Panc1 (cell line): Measurements from ENCODE around the gene HMSD. TPM values are rescaled to one million over a fixed set of nuclear protein-coding genes. Genes with fewer than 3 reads are reported as not detected.

Experiments used
- ATAC-seq: fragments of 200-7000 bp; cut with Tn5 transposase; 2 replicates; pipeline ENCODE4 v1.9.1; 2020; ENCODE audit warnings: mild to moderate bottlenecking, moderate library complexity
- BruUV-seq: library from RNA; stranded (reverse); fragments of 400-500 nt; replicated peaks from 2 replicates; lab custom pipeline; 2021; lab: Mats Ljungman, UMichigan
- CTCF ChIA-PET: fragments of 300-600 bp; sonication (Branson Sonifier 250); formaldehyde crosslinking; loops from one replicate; lab custom pipeline; 2022; ENCODE audit warnings: antibody characterized with exemption; lab: Charles Lee
- POLR2A ChIA-PET: fragments of 300-600 bp; sonication (Branson Sonifier 250); formaldehyde crosslinking; loops from one replicate; lab custom pipeline; 2022; ENCODE audit warnings: antibody characterized with exemption; lab: Charles Lee
- DNase-seq: peaks from one replicate; pipeline ENCODE4 v3.0.0-alpha.2; 2010; ENCODE audit warnings: low read depth, low spot score
- H3K27ac ChIP-seq: 2 replicates; pipeline ENCODE4 v1.5.1; 2011; ENCODE audit warnings: mild to moderate bottlenecking, low read length, inconsistent platforms
- H3K27me3 ChIP-seq: fragments of 200-500 bp; sonication (Bioruptor generic); 2 replicates; pipeline ENCODE4 v1.6.0; 2014; ENCODE audit warnings: low read length, inconsistent platforms; ENCODE audit not compliant: control insufficient read depth, insufficient read depth
- H3K36me3 ChIP-seq: fragments of 200-500 bp; sonication (Bioruptor generic); 2 replicates; pipeline ENCODE4 v1.5.1; 2014; ENCODE audit warnings: inconsistent platforms, mild to moderate bottlenecking, low read length, moderate library complexity; ENCODE audit not compliant: control insufficient read depth, insufficient read depth
- H3K4me1 ChIP-seq: 2 replicates; pipeline ENCODE4 v1.5.1; 2011; ENCODE audit warnings: inconsistent platforms, mild to moderate bottlenecking, low read length, moderate library complexity; ENCODE audit not compliant: control insufficient read depth, insufficient read depth
- H3K4me3 ChIP-seq, 2 experiments: 2 replicates each; pipeline ENCODE4 v1.5.1; 2011 to 2012; ENCODE audit warnings: low read depth in 2 of 2, low read length in 2 of 2, mild to moderate bottlenecking in 2 of 2, inconsistent platforms in 1 of 2, moderate library complexity in 1 of 2
- H3K9me3 ChIP-seq: fragments of 200-500 bp; sonication (Bioruptor generic); 2 replicates; pipeline ENCODE4 v1.5.1; 2014; ENCODE audit warnings: low read depth, mild to moderate bottlenecking, inconsistent platforms, low read length, moderate library complexity; ENCODE audit not compliant: control insufficient read depth, insufficient read depth
- POLR2AphosphoS5 ChIP-seq: IDR thresholded peaks from 2 replicates; pipeline ENCODE4 v1.6.1; 2012; ENCODE audit warnings: mild to moderate bottlenecking, low read depth, low read length, moderate library complexity
- SIN3A ChIP-seq: IDR thresholded peaks from 2 replicates; pipeline ENCODE4 v1.6.1; 2012; ENCODE audit warnings: low read depth, mild to moderate bottlenecking, low read length, moderate library complexity, borderline replicate concordance; ENCODE audit not compliant: insufficient read depth
- TCF7L2 ChIP-seq: IDR thresholded peaks from 2 replicates; pipeline ENCODE4 v1.6.1; 2011; ENCODE audit warnings: mild to moderate bottlenecking, low read depth, low read length, inconsistent platforms
- in situ Hi-C: cut with HindIII; loops from 2 replicates; pipeline ENCODE4 v1.10.0; 2016; ENCODE audit warnings: low sequenced_read_pairs, low pct_unique_long_range_greater_than_20kb
- intact Hi-C: fragments of 100-400 bp; cut with micrococcal nuclease; formaldehyde crosslinking; loops from one replicate; pipeline ENCODE4 v1.10.0; 2022; ENCODE audit not compliant: unreplicated experiment
- total RNA-seq: library from RNA; stranded (reverse); gene quantifications from one replicate; pipeline ENCODE4 v1.2.1, GENCODE V29; 2021; ENCODE audit not compliant: unreplicated experiment
- TF ChIP-seq, protein P1 (sequence below): fragments of 450-650 bp; IDR thresholded peaks from 2 replicates; pipeline ENCODE4 v1.5.1; 2017; ENCODE audit warnings: mild to moderate bottlenecking
- TF ChIP-seq, protein P2 (sequence below), 2 experiments: IDR thresholded peaks; 2 replicates each; pipeline ENCODE4 v1.6.1; 2011 to 2012; ENCODE audit warnings: low read depth in 2 of 2, control low read depth in 1 of 2, low read length in 1 of 2, mild to moderate bottlenecking in 1 of 2, moderate library complexity in 1 of 2; ENCODE audit not compliant: insufficient read depth in 1 of 2

HMSD gene
- total RNA-seq, 1 experiment from 2014 or later: 1.3 TPM

DNA sequence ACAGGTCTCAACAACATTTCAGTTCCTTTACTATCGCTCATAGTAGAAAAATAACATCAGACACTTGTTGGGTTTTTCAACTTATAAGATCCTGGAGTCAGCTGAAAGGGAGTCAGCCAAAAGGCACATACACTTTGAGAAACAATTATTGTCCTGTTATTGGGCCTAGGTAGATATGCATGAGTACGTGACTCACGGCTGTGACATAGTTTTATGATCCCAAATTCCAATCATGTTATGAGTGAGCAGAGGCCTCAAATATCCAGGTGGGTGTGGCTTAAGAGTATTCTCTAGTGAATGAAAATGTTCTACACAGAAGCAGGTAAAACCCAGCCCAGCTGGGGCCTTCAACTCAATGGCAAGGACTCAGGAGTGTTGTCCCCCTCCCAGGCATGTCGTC, 47.9 kb downstream of the HMSD start:
- H3K27me3 ChIP-seq: no peaks in the 10 kb centered on the region
- no TSS peak for BruUV-seq
- ATAC-seq (no peak), DNase-seq (no peak)
- in situ Hi-C loops (no loop called here), intact Hi-C loops (no loop called here)
- no peak overlapping the region for H3K4me3 ChIP-seq
- TF ChIP-seq SIN3A (no peak), POLR2AphosphoS5 (no peak), TCF7L2 (no peak)
- TF ChIP-seq, protein P1, sequence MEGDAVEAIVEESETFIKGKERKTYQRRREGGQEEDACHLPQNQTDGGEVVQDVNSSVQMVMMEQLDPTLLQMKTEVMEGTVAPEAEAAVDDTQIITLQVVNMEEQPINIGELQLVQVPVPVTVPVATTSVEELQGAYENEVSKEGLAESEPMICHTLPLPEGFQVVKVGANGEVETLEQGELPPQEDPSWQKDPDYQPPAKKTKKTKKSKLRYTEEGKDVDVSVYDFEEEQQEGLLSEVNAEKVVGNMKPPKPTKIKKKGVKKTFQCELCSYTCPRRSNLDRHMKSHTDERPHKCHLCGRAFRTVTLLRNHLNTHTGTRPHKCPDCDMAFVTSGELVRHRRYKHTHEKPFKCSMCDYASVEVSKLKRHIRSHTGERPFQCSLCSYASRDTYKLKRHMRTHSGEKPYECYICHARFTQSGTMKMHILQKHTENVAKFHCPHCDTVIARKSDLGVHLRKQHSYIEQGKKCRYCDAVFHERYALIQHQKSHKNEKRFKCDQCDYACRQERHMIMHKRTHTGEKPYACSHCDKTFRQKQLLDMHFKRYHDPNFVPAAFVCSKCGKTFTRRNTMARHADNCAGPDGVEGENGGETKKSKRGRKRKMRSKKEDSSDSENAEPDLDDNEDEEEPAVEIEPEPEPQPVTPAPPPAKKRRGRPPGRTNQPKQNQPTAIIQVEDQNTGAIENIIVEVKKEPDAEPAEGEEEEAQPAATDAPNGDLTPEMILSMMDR: no peak
- H3K4me1 ChIP-seq: no peaks in the 10 kb centered on the region
- H3K27ac ChIP-seq: no peak overlapping the region
- POLR2A ChIA-PET: no interaction called here
- CTCF ChIA-PET: interaction anchor here (0.7 kb wide), 1 partner anchor 45 kb away, joined by 3 read pairs; no protein-coding TSS in a partner anchor
- no peaks in the 10 kb centered on the region for H3K36me3 ChIP-seq
- no peaks in the 10 kb centered on the region for H3K9me3 ChIP-seq

DNA sequence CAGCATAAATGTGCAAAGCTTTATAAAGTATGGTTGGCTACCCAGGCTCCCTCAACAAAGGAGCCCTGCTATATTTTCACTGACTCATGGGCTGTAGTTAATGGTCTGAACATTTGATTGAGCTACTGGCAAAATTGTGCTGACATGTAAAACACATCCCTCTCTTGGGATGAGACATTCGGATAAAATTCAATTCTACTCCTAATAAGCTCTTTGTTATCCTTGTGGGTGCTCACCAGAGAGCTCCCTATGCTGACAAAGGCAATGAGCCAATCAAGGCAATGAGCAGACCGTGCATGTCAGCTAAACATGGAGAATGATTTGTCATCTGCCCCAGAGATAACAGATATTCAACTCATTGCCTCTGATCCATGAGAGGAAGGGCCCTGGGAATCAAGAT, 48.5 kb downstream of the HMSD start:
- Histone ChIP-seq H3K4me3 (no peak overlapping the region), H3K9me3 (no peaks in the 10 kb centered on the region), H3K4me1 (no peaks in the 10 kb centered on the region), H3K27me3 (no peaks in the 10 kb centered on the region), H3K27ac (no peak overlapping the region), H3K36me3 (no peaks in the 10 kb centered on the region)
- in situ Hi-C loops: no loop called here
- TF ChIP-seq SIN3A (no peak), POLR2AphosphoS5 (no peak), TCF7L2 (no peak)
- TF ChIP-seq, protein P1: no peak
- TF ChIP-seq, protein P2, sequence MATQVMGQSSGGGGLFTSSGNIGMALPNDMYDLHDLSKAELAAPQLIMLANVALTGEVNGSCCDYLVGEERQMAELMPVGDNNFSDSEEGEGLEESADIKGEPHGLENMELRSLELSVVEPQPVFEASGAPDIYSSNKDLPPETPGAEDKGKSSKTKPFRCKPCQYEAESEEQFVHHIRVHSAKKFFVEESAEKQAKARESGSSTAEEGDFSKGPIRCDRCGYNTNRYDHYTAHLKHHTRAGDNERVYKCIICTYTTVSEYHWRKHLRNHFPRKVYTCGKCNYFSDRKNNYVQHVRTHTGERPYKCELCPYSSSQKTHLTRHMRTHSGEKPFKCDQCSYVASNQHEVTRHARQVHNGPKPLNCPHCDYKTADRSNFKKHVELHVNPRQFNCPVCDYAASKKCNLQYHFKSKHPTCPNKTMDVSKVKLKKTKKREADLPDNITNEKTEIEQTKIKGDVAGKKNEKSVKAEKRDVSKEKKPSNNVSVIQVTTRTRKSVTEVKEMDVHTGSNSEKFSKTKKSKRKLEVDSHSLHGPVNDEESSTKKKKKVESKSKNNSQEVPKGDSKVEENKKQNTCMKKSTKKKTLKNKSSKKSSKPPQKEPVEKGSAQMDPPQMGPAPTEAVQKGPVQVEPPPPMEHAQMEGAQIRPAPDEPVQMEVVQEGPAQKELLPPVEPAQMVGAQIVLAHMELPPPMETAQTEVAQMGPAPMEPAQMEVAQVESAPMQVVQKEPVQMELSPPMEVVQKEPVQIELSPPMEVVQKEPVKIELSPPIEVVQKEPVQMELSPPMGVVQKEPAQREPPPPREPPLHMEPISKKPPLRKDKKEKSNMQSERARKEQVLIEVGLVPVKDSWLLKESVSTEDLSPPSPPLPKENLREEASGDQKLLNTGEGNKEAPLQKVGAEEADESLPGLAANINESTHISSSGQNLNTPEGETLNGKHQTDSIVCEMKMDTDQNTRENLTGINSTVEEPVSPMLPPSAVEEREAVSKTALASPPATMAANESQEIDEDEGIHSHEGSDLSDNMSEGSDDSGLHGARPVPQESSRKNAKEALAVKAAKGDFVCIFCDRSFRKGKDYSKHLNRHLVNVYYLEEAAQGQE (IDR thresholded peaks at IDR 0.05; ENCODE audit: insufficient read depth in 1 of 2, low read depth in 2 of 2, low read length in 1 of 2): no peak
- no TSS peak for BruUV-seq
- CTCF ChIA-PET: interaction anchor here (0.7 kb wide), 1 partner anchor 45 kb away, joined by 3 read pairs; no protein-coding TSS in a partner anchor
- intact Hi-C loops: no loop called here
- POLR2A ChIA-PET: no interaction called here
- ATAC-seq (no peak), DNase-seq (no peak)

DNA sequence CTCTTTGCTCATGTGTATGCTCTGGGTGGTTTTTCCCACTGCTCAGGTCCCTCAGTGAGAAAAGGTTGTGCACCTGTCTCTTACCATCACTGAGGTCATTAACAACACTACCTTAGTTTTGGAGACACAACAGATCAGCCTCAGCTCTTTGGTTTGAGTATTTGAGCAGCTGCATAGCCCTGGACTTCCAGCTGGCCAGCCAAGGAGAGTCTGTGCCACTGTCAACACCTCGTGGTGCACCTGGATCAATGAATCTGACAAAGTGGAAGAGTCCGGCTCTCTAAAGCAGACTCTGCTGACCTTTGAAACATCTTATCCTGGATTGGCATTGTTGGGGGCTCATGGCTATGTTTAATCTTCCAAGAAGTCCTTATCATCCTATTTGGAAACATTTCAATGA, 50.8 kb downstream of the HMSD start:
- BruUV-seq: no TSS peak
- H3K9me3 ChIP-seq: no peaks in the 10 kb centered on the region
- ATAC-seq (no peak), DNase-seq (no peak)
- ChIA-PET CTCF (no interaction called here), POLR2A (no interaction called here)
- H3K27ac ChIP-seq: no peak overlapping the region
- no peaks in the 10 kb centered on the region for H3K27me3 ChIP-seq
- H3K4me3 ChIP-seq: no peak overlapping the region
- in situ Hi-C loops (no loop called here), intact Hi-C loops (no loop called here)
- TF ChIP-seq, protein P2 (IDR thresholded peaks at IDR 0.05; ENCODE audit: insufficient read depth in 1 of 2, low read depth in 2 of 2, low read length in 1 of 2): no peak
- no peak for TF ChIP-seq SIN3A
- TF ChIP-seq TCF7L2: no peak
- TF ChIP-seq POLR2AphosphoS5: no peak
- TF ChIP-seq, protein P1: no peak
- H3K4me1 ChIP-seq: no peaks in the 10 kb centered on the region
- H3K36me3 ChIP-seq: no peaks in the 10 kb centered on the region
